ENCODE results near the gene ZNF550. TPM values are rescaled to one million over a fixed set of nuclear protein-coding genes. Genes with fewer than 3 reads are reported as not detected.
A peak's percentile ranks its signal among the peaks of the same experiment; 100 is the strongest.

ZNF550 gene
- total RNA-seq, 1 experiment from 2014 or later, result 3.1 TPM

DNA sequence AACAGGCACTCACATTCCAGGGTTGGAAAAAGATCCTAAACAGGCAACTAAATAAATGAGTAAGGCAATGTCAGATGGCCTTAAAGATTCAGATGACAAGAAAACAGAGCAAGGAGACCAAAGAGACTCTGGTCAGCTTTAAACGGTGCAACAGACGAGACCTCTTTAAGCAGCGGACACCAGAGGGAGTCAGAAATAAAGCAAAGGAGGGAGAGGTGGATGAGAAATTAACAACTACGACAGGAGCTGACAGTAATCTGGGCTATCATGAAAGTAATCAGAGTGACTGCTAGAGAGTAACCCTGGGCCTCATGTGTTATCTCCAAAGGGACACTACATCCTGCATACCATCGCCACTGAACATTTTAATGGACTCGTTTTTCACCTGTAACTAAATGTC lies 1.1 kb downstream of the ZNF550 start:
- Histone ChIP-seq H2AFZ (ENCODE audit: low read depth, low read length, poor library complexity, severe bottlenecking) (no peak overlapping the region), H3K27ac (ENCODE audit: low read depth, low read length) (no peak overlapping the region), H3K36me3 (ENCODE audit: control insufficient read depth in 1 of 2, insufficient read depth in 2 of 2, low read length in 2 of 2) (no peaks in the 10 kb centered on the region), H3K9me2 (ENCODE audit: insufficient read depth) (no peaks in the 10 kb centered on the region), H3K79me2 (ENCODE audit: insufficient read depth, low read length) (no peaks in the 10 kb centered on the region), H3K9ac (ENCODE audit: low read length) (no peak overlapping the region), H3K27me3 (ENCODE audit: insufficient read depth, low read length) (no peaks in the 10 kb centered on the region), H4K20me1 (ENCODE audit: insufficient read depth) (no peaks in the 10 kb centered on the region), H3K4me3 (replicated peaks in 1 of 2; ENCODE audit: low read depth in 1 of 2, low read length in 2 of 2) (peak overlapping the region; percentile 54 to 55; a peak in 3 of 4 replicates), H3K4me2 (ENCODE audit: low read length) (peak overlapping the region; percentile 61), H3K9me3 (ENCODE audit: control insufficient read depth in 1 of 2, insufficient read depth in 1 of 2, low read depth in 1 of 2, low read length in 2 of 2) (peaks cover 8 to 27% of the 10 kb centered on the region in 2 experiments; a peak in 2 of 4 replicates), H3K4me1 (ENCODE audit: control insufficient read depth in 1 of 2, insufficient read depth in 2 of 2, low read length in 2 of 2) (no peaks in the 10 kb centered on the region)
- ChIA-PET POLR2A (no interaction called here), CTCF (no interaction called here), RAD21 (ENCODE audit: low non-redundant PET in 1 of 2, low total read pairs in 2 of 2, uncharacterized antibody in 2 of 2, unreplicated experiment in 2 of 2) (no interaction called here)
- TF ChIP-seq RAD21 (IDR thresholded peaks at IDR 0.05; ENCODE audit: low read depth), result peak; percentile 18; the same call in 1 of the 2 replicates
- TF ChIP-seq YY1 (IDR thresholded peaks at IDR 0.05; ENCODE audit: extremely low read depth, insufficient replicate concordance, low read depth, low read length), result no peak
- DNase-seq (ENCODE audit: low read depth, low spot score), result no peak
- no TSS peak for BruUV-seq (replicated peaks)
- no peak for ATAC-seq
- intact Hi-C loops (cut with micrococcal nuclease), result no loop called here

DNA sequence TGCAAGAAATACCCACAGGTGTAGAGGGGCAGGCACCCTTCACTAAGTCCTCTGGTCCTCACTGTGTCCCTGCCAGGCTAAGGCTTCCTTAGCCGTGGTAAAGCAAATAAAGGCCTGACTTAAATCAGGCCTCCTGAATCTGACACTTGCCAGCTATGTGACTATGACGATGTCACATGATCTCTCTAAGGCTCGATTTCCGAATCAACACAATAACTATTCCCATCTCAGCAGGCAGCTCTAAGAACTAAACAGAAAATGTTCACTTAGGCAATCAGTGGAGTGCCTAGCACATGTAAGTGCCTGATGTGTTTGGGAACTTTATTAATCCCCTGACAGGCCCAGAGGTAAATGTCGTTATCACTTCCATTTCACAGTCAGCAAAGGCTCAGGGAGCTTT lies 2.0 kb downstream of the ZNF550 start:
- peaks cover 3 to 36% of the 10 kb centered on the region in 2 experiments; a peak in 2 of 4 replicates for H3K9me3 ChIP-seq (ENCODE audit: control insufficient read depth in 1 of 2, insufficient read depth in 1 of 2, low read depth in 1 of 2, low read length in 2 of 2)
- intact Hi-C loops (cut with micrococcal nuclease), result no loop called here
- BruUV-seq (replicated peaks), result no TSS peak
- no peaks in the 10 kb centered on the region for H4K20me1 ChIP-seq (ENCODE audit: insufficient read depth)
- no peak overlapping the region for H3K27ac ChIP-seq (ENCODE audit: low read depth, low read length)
- ChIA-PET RAD21 (ENCODE audit: low non-redundant PET in 1 of 2, low total read pairs in 2 of 2, uncharacterized antibody in 2 of 2, unreplicated experiment in 2 of 2) (no interaction called here), CTCF (no interaction called here), POLR2A (no interaction called here)
- H2AFZ ChIP-seq (ENCODE audit: low read depth, low read length, poor library complexity, severe bottlenecking), result no peak overlapping the region
- no peaks in the 10 kb centered on the region for H3K79me2 ChIP-seq (ENCODE audit: insufficient read depth, low read length)
- H3K9me2 ChIP-seq (ENCODE audit: insufficient read depth), result no peaks in the 10 kb centered on the region
- no peak for ATAC-seq
- H3K9ac ChIP-seq (ENCODE audit: low read length), result no peak overlapping the region
- H3K36me3 ChIP-seq (ENCODE audit: control insufficient read depth in 1 of 2, insufficient read depth in 2 of 2, low read length in 2 of 2), result no peaks in the 10 kb centered on the region
- no peaks in the 10 kb centered on the region for H3K27me3 ChIP-seq (ENCODE audit: insufficient read depth, low read length)
- H3K4me3 ChIP-seq (replicated peaks in 1 of 2; ENCODE audit: low read depth in 1 of 2, low read length in 2 of 2), result no peak overlapping the region
- H3K4me1 ChIP-seq (ENCODE audit: control insufficient read depth in 1 of 2, insufficient read depth in 2 of 2, low read length in 2 of 2), result no peaks in the 10 kb centered on the region
- TF ChIP-seq FOSL1 (IDR thresholded peaks at IDR 0.05; ENCODE audit: low read depth) (no peak), CEBPB (IDR thresholded peaks at IDR 0.05; ENCODE audit: low read depth) (no peak), ZFX (IDR thresholded peaks at IDR 0.05) (no peak), EZH2 (IDR thresholded peaks at IDR 0.05) (no peak), CBX3 (IDR thresholded peaks at IDR 0.05; ENCODE audit: low read depth) (no peak), EZH2phosphoT487 (IDR thresholded peaks at IDR 0.05; ENCODE audit: borderline replicate concordance) (no peak), TCF7L2 (IDR thresholded peaks at IDR 0.05; ENCODE audit: borderline replicate concordance, extremely low read depth, insufficient read depth, insufficient read length) (no peak), JUND (IDR thresholded peaks at IDR 0.05) (no peak), EGR1 (IDR thresholded peaks at IDR 0.05; ENCODE audit: low read depth) (no peak), RAD21 (IDR thresholded peaks at IDR 0.05; ENCODE audit: low read depth) (no peak)
- TF ChIP-seq, protein P1, sequence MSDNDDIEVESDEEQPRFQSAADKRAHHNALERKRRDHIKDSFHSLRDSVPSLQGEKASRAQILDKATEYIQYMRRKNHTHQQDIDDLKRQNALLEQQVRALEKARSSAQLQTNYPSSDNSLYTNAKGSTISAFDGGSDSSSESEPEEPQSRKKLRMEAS (IDR thresholded peaks at IDR 0.05), result no peak
- TF ChIP-seq, protein P2, sequence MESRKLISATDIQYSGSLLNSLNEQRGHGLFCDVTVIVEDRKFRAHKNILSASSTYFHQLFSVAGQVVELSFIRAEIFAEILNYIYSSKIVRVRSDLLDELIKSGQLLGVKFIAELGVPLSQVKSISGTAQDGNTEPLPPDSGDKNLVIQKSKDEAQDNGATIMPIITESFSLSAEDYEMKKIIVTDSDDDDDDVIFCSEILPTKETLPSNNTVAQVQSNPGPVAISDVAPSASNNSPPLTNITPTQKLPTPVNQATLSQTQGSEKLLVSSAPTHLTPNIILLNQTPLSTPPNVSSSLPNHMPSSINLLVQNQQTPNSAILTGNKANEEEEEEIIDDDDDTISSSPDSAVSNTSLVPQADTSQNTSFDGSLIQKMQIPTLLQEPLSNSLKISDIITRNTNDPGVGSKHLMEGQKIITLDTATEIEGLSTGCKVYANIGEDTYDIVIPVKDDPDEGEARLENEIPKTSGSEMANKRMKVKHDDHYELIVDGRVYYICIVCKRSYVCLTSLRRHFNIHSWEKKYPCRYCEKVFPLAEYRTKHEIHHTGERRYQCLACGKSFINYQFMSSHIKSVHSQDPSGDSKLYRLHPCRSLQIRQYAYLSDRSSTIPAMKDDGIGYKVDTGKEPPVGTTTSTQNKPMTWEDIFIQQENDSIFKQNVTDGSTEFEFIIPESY (IDR thresholded peaks at IDR 0.05; ENCODE audit: extremely low read depth, insufficient replicate concordance, low read length), result no peak
- TF ChIP-seq, protein P3, sequence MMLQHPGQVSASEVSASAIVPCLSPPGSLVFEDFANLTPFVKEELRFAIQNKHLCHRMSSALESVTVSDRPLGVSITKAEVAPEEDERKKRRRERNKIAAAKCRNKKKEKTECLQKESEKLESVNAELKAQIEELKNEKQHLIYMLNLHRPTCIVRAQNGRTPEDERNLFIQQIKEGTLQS (IDR thresholded peaks at IDR 0.05), result no peak
- DNase-seq (ENCODE audit: low read depth, low spot score), result no peak
- no peak overlapping the region for H3K4me2 ChIP-seq (ENCODE audit: low read length)

All from HCT116 (cell line).